ENCODE measurements around the gene SATL1.

DNA sequence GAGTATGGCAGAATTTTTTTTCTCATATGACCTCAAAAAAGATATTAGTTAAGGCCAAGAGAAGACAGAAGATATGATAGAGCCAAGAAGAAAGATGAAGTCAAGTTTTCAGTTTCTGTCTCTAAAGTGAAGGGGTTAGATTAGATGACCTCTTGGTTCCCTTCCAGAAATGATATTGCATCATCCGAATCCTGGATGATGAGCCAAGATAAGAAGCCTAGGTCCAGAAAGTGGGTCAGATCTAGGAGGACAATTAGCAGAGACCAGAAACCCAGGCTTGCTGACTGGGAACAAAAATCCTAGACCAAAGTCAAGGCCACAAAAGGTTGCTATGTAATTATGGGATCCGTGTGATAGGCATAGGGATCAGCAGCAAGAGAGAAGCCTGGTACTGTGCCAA, 20.2 kb downstream of the SATL1 start:
- no peak for TF ChIP-seq POLR2A (IDR thresholded peaks at IDR 0.05)
- TF ChIP-seq CTCF (IDR thresholded peaks at IDR 0.05): no peak
- TF ChIP-seq POLR2AphosphoS5 (IDR thresholded peaks at IDR 0.05): no peak
- no peak for TF ChIP-seq EP300 (IDR thresholded peaks at IDR 0.05; ENCODE audit: low read depth)
